GM12878 (cell line): Measurements from ENCODE around the gene MAGI3. TPM values are rescaled to one million over a fixed set of nuclear protein-coding genes. Genes with fewer than 3 reads are reported as not detected.

Experiments
- ATAC-seq: fragments of 200-7000 bp; cut with Tn5 transposase; 3 replicates; pipeline ENCODE4 v1.9.1; 2020; ENCODE audit warnings: mild to moderate bottlenecking, moderate library complexity
- BruUV-seq: library from RNA; stranded (reverse); fragments of 400-500 nt; replicated peaks from 2 replicates; lab custom pipeline; 2021; lab: Mats Ljungman, UMichigan
- CTCF ChIA-PET: fragments of 300-600 bp; sonication (Branson Sonifier 250); formaldehyde crosslinking; extraction: SDS; loops from one replicate; lab custom pipeline; 2021; ENCODE audit warnings: inconsistent platforms; lab: Yijun Ruan, JAX
- POLR2A ChIA-PET: fragments of 350-600 bp; formaldehyde crosslinking; extraction: SDS; loops from one replicate; lab custom pipeline; 2021; ENCODE audit warnings: inconsistent platforms; lab: Charles Lee
- RAD21 ChIA-PET: fragments of 300-600 bp; sonication (Branson Sonifier 250); formaldehyde crosslinking; loops from one replicate; lab custom pipeline; 2023; ENCODE audit warnings: antibody characterized with exemption; ENCODE audit not compliant: unreplicated experiment; lab: Charles Lee
- SMC1A ChIA-PET: fragments of 300-600 bp; sonication (Branson Sonifier 250); formaldehyde crosslinking; loops from one replicate; lab custom pipeline; 2023; ENCODE audit not compliant: unreplicated experiment, uncharacterized antibody; lab: Charles Lee
- DNase-seq: peaks from one replicate; pipeline ENCODE4 v3.0.0-alpha.2; 2011; ENCODE audit warnings: low read depth, low spot score
- FAIRE-seq: peaks from 3 replicates; lab custom pipeline; 2011; peaks lifted over from hg19 to GRCh38; lab: Jason Lieb, UNC
- H2AFZ ChIP-seq: 2 replicates; pipeline ENCODE4 v1.6.0; 2011; ENCODE audit warnings: low read depth, low read length, control low read depth; ENCODE audit not compliant: control insufficient read depth
- H3K27ac ChIP-seq: 2 replicates; pipeline ENCODE4 v1.5.1; 2011; ENCODE audit warnings: control low read depth; ENCODE audit not compliant: control insufficient read depth, insufficient read depth
- H3K27me3 ChIP-seq, 2 experiments: replicated peaks in 1 of 2; 2 replicates each; pipeline versions ENCODE4 v1.6.0 to v1.6.1; 2011; ENCODE audit warnings: low read length in 1 of 2; ENCODE audit not compliant: control insufficient read depth in 2 of 2, insufficient read depth in 2 of 2
- H3K36me3 ChIP-seq, 2 experiments: 2 replicates each; pipeline ENCODE4 v1.5.1; 2011; ENCODE audit warnings: low read length in 1 of 2; ENCODE audit not compliant: control insufficient read depth in 2 of 2, insufficient read depth in 2 of 2
- H3K4me1 ChIP-seq: 2 replicates; pipeline ENCODE4 v1.6.1; 2011; ENCODE audit warnings: mild to moderate bottlenecking, low read length, moderate library complexity, mixed read lengths; ENCODE audit not compliant: control insufficient read depth, insufficient read depth
- H3K4me2 ChIP-seq: 2 replicates; pipeline ENCODE4 v1.6.0; 2011; ENCODE audit warnings: control low read depth; ENCODE audit not compliant: control insufficient read depth, insufficient read depth
- H3K4me3 ChIP-seq: fragments of 200-600 bp; sonication (generic); 2 replicates; pipeline ENCODE4 v1.5.1; 2016
- H3K79me2 ChIP-seq: 2 replicates; pipeline ENCODE4 v1.6.0; 2011; ENCODE audit warnings: low read length; ENCODE audit not compliant: control insufficient read depth, insufficient read depth
- H3K9ac ChIP-seq: 2 replicates; pipeline ENCODE4 v1.8.0; 2011; ENCODE audit warnings: low read length, control low read depth, mixed read lengths; ENCODE audit not compliant: control insufficient read depth, insufficient read depth
- H3K9me3 ChIP-seq: replicated peaks from 3 replicates; pipeline ENCODE4 v1.5.1; 2011; ENCODE audit warnings: mild to moderate bottlenecking, low read length; ENCODE audit not compliant: control insufficient read depth, insufficient read depth
- H4K20me1 ChIP-seq: 2 replicates; pipeline ENCODE4 v1.6.0; 2011; ENCODE audit not compliant: control insufficient read depth, insufficient read depth
- BACH1 ChIP-seq: fragments of 450-650 bp; IDR thresholded peaks from 2 replicates; pipeline ENCODE4 v1.6.1; 2017; ENCODE audit warnings: mild to moderate bottlenecking, borderline replicate concordance
- CREB1 ChIP-seq: IDR thresholded peaks from 2 replicates; pipeline ENCODE4 v1.6.1; 2012; ENCODE audit warnings: low read depth, mild to moderate bottlenecking, inconsistent platforms
- ESRRA ChIP-seq: IDR thresholded peaks from 2 replicates; pipeline ENCODE4 v1.6.1; 2012; ENCODE audit warnings: mild to moderate bottlenecking, low read length, improper control_type of control experiment
- HCFC1 ChIP-seq: fragments of 150-350 bp; IDR thresholded peaks from 2 replicates; pipeline ENCODE4 v1.6.1; 2014; ENCODE audit warnings: low read length
- IKZF1 ChIP-seq: fragments of 450-650 bp; conservative IDR thresholded peaks from 2 replicates; pipeline ENCODE4 v1.6.1; 2017; ENCODE audit warnings: antibody characterized with exemption, mild to moderate bottlenecking
- JUNB ChIP-seq: IDR thresholded peaks from 2 replicates; pipeline ENCODE4 v1.6.1; 2016; ENCODE audit warnings: antibody characterized with exemption, mild to moderate bottlenecking
- NFIC ChIP-seq: IDR thresholded peaks from 2 replicates; pipeline ENCODE4 v1.6.1; 2012; ENCODE audit warnings: low read depth, mild to moderate bottlenecking, inconsistent platforms, low read length, moderate library complexity
- NR2C1 ChIP-seq: fragments of 450-650 bp; IDR thresholded peaks from 2 replicates; pipeline ENCODE4 v1.6.1; 2017; ENCODE audit warnings: antibody characterized with exemption, mild to moderate bottlenecking, moderate library complexity
- SUPT20H ChIP-seq: IDR thresholded peaks from 2 replicates; pipeline ENCODE4 v1.6.1; 2011; ENCODE audit warnings: low read depth, mild to moderate bottlenecking, low read length, moderate library complexity, borderline replicate concordance; ENCODE audit not compliant: control insufficient read depth
- ZNF217 ChIP-seq: fragments of 450-650 bp; IDR thresholded peaks from 2 replicates; pipeline ENCODE4 v1.6.1; 2017; ENCODE audit warnings: antibody characterized with exemption, mild to moderate bottlenecking
- WGBS: methylation state at CpG from one replicate; pipeline ENCODE4 v1.1.6; 2016; ENCODE audit warnings: low lambda C conversion rate; ENCODE audit not compliant: insufficient replicate concordance, insufficient coverage; ENCODE audit errors: missing lambda C conversion rate; 5-methylcytosine and 5-hydroxymethylcytosine counted together
- in situ Hi-C: fragments of 300-500 bp; cut with MboI; formaldehyde crosslinking; loops from 9 replicates; pipeline ENCODE4 v1.14.3; 2018; ENCODE audit warnings: mixed read lengths
- intact Hi-C: fragments of 100-400 bp; cut with micrococcal nuclease; formaldehyde crosslinking; loops from one replicate; pipeline ENCODE4 v1.14.2; 2022; ENCODE audit not compliant: unreplicated experiment
- polyA plus RNA-seq, 11 experiments: library from polyadenylated mRNA; depleted of rRNA in 4 of 11; unstranded in 6 of 11; stranded (reverse) in 5 of 11; fragments of >200 nt; fragmentation: Nextera tagmentation in 4 of 11; fragmentation: Illumina TruSeq in 1 of 11; extraction: Ambion mirVana in 4 of 11; extraction: Trizol in 1 of 11; gene quantifications; 1 replicate in 1 of 11; 2 replicates in 10 of 11; pipeline versions ENCODE4 v1.2.1 to v1.2.3, GENCODE V29; 2011 to 2016; ENCODE audit warnings: inconsistent platforms in 2 of 11, missing spikeins in 2 of 11, low read depth in 1 of 11
- total RNA-seq, 4 experiments: library from RNA; depleted of rRNA in 3 of 4; stranded (reverse); fragments of >200 nt in 3 of 4; fragmentation: Illumina TruSeq in 1 of 4; extraction: Trizol in 1 of 4; gene quantifications; 2 replicates each; pipeline versions ENCODE4 v1.2.1 to v1.2.3, GENCODE V29; 2013 to 2021
- TF ChIP-seq, protein P1 (sequence below): IDR thresholded peaks from 2 replicates; pipeline ENCODE4 v1.6.1; 2012; ENCODE audit warnings: mild to moderate bottlenecking, low read depth, low read length
- TF ChIP-seq, protein P2 (sequence below): fragments of 450-650 bp; IDR thresholded peaks from 2 replicates; pipeline ENCODE4 v1.6.1; 2017; ENCODE audit warnings: antibody characterized with exemption, mild to moderate bottlenecking, moderate library complexity

Gene MAGI3
- total and polyA plus RNA-seq, 10 of the 15 experiments (the other 5 are each of a cell fraction or from before 2014, with no cell fraction given), result 0.17 to 0.65 (median 0.32) TPM

DNA sequence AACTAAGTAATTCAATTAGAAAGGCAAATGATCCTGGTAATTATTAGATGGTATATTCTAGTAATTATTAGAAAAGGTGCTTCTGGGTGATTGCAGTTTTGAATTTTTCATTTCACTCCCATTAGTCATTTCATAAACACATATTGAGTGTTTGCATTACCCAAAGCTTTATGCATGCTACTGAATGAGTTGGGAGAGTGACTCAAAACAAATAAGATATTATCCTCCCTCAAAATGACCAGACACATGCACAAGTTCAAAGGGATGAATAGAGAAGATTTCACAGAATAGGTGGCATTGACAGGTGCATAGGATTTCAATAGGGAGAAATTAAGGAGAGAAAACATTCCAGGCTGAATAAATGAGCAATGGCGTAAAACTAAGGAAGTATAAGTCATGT, 284.3 kb downstream of the MAGI3 start:
- DNase-seq (no peak), ATAC-seq (no peak), FAIRE-seq (no peak)
- Histone ChIP-seq H3K27ac (no peak overlapping the region), H3K79me2 (no peaks in the 10 kb centered on the region), H3K4me1 (no peaks in the 10 kb centered on the region), H3K36me3 (no peaks in the 10 kb centered on the region), H3K4me2 (no peak overlapping the region), H2AFZ (no peak overlapping the region), H3K9me3 (no peaks in the 10 kb centered on the region), H3K9ac (no peak overlapping the region), H3K27me3 (no peaks in the 10 kb centered on the region), H4K20me1 (no peaks in the 10 kb centered on the region), H3K4me3 (no peak overlapping the region)
- RAD21 ChIA-PET, result no interaction called here
- CTCF ChIA-PET, result interaction anchor here (4.8 kb wide), 1 partner anchor 533 kb away, joined by 43 read pairs; no protein-coding TSS in a partner anchor
- intact Hi-C loops, result no loop called here
- TF ChIP-seq IKZF1 (no peak), JUNB (peak; percentile 66; the same call in 1 of the 2 replicates), NFIC (0 out of 2 replicates have a peak, but pooled peaks have one; percentile 16)
- WGBS, result 100% methylated on average over 1 of the region's 1 CpG
- BruUV-seq, result no TSS peak
- in situ Hi-C loops, result loop anchor here (10.0 kb wide), 1 partner anchor 790 kb away; no protein-coding TSS in a partner anchor
- SMC1A ChIA-PET, result no interaction called here
- POLR2A ChIA-PET, result no interaction called here

DNA sequence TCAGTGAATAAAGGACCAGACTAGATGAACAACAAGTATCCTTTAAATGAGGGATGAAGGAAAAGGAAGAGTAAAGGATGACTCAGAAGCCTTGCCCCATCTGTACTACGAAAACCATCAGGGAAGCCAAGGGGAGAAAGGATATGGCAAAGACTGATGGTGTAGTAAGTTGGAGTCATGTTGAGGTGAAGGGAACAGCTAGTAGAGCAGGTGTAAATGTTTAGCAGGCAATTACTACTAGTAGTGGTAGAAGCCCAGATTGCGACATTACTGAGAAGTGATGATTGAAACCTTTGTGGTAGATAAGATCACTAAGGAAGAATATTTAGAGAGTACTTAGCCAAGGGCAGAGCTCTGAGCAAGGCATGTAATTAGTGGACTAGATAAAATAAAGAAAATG, 285.0 kb downstream of the MAGI3 start:
- Histone ChIP-seq H3K36me3 (no peaks in the 10 kb centered on the region), H3K4me3 (no peak overlapping the region), H3K4me2 (no peak overlapping the region), H3K9ac (no peak overlapping the region), H2AFZ (no peak overlapping the region), H3K27ac (no peak overlapping the region), H3K79me2 (no peaks in the 10 kb centered on the region), H3K9me3 (no peaks in the 10 kb centered on the region), H3K27me3 (no peaks in the 10 kb centered on the region), H4K20me1 (no peaks in the 10 kb centered on the region), H3K4me1 (no peaks in the 10 kb centered on the region)
- no TSS peak for BruUV-seq
- intact Hi-C loops (loop anchor here (5.0 kb wide), 1 partner anchor 958 kb away; the partner anchor contains the start of gene PPM1J), in situ Hi-C loops (loop anchor here (10.0 kb wide), 1 partner anchor 791 kb away; no protein-coding TSS in a partner anchor)
- no peak for DNase-seq
- ChIA-PET POLR2A (no interaction called here), SMC1A (interaction anchor here (1.4 kb wide), 1 partner anchor 534 kb away, joined by 5 read pairs; no protein-coding TSS in a partner anchor), RAD21 (no interaction called here), CTCF (interaction anchor here (1.2 to 4.8 kb wide), 3 partner anchors 19 to 603 kb away, joined by 3 to 43 read pairs (median 3); partner anchors contain the start of gene LRIG2)
- WGBS, result 94% methylated on average over 2 of the region's 2 CpGs
- FAIRE-seq, result no peak
- no peak for ATAC-seq
- TF ChIP-seq NR2C1, result no peak
- TF ChIP-seq, protein P1, sequence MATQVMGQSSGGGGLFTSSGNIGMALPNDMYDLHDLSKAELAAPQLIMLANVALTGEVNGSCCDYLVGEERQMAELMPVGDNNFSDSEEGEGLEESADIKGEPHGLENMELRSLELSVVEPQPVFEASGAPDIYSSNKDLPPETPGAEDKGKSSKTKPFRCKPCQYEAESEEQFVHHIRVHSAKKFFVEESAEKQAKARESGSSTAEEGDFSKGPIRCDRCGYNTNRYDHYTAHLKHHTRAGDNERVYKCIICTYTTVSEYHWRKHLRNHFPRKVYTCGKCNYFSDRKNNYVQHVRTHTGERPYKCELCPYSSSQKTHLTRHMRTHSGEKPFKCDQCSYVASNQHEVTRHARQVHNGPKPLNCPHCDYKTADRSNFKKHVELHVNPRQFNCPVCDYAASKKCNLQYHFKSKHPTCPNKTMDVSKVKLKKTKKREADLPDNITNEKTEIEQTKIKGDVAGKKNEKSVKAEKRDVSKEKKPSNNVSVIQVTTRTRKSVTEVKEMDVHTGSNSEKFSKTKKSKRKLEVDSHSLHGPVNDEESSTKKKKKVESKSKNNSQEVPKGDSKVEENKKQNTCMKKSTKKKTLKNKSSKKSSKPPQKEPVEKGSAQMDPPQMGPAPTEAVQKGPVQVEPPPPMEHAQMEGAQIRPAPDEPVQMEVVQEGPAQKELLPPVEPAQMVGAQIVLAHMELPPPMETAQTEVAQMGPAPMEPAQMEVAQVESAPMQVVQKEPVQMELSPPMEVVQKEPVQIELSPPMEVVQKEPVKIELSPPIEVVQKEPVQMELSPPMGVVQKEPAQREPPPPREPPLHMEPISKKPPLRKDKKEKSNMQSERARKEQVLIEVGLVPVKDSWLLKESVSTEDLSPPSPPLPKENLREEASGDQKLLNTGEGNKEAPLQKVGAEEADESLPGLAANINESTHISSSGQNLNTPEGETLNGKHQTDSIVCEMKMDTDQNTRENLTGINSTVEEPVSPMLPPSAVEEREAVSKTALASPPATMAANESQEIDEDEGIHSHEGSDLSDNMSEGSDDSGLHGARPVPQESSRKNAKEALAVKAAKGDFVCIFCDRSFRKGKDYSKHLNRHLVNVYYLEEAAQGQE, result no peak
- no peak for TF ChIP-seq HCFC1
- no peak for TF ChIP-seq BACH1
- no peak for TF ChIP-seq ZNF217
- TF ChIP-seq ESRRA, result no peak
- TF ChIP-seq, protein P2, sequence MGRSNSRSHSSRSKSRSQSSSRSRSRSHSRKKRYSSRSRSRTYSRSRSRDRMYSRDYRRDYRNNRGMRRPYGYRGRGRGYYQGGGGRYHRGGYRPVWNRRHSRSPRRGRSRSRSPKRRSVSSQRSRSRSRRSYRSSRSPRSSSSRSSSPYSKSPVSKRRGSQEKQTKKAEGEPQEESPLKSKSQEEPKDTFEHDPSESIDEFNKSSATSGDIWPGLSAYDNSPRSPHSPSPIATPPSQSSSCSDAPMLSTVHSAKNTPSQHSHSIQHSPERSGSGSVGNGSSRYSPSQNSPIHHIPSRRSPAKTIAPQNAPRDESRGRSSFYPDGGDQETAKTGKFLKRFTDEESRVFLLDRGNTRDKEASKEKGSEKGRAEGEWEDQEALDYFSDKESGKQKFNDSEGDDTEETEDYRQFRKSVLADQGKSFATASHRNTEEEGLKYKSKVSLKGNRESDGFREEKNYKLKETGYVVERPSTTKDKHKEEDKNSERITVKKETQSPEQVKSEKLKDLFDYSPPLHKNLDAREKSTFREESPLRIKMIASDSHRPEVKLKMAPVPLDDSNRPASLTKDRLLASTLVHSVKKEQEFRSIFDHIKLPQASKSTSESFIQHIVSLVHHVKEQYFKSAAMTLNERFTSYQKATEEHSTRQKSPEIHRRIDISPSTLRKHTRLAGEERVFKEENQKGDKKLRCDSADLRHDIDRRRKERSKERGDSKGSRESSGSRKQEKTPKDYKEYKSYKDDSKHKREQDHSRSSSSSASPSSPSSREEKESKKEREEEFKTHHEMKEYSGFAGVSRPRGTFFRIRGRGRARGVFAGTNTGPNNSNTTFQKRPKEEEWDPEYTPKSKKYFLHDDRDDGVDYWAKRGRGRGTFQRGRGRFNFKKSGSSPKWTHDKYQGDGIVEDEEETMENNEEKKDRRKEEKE, result no peak
- no peak for TF ChIP-seq CREB1
- no peak for TF ChIP-seq SUPT20H
